Stimulated activated CD4-positive, alpha-beta T cell treated with anti-CD3 and anti-CD28 coated beads, Interleukin-4, amount 100 ng/mL, for 1 hour (primary cell): Measurements from ENCODE around the gene ELL.

Experiments
- DNase-seq: peaks from one replicate; pipeline ENCODE4 v3.0.0-alpha.2; 2020

The ELL gene

DNA sequence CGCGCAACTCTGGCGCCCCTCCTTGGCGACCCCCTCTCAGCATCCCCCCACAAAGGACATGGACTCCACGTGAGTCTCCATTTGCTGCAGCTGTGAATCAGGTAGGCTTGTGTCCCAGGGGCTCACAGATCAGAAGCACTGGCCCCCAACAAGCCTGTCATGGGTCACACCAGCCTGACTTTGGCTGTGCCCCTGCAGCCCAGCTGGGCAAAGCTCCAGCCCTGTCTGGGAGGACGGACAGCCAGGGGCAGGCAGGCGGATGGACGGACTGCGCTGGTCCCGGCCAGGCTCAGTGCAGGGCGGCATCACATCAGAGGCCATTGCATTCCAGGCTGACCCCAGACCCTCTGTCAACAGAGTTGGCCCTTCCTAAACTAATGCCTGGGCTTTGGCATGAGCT is 55.5 kb downstream of the ELL start:
- DNase-seq: no peak

- no peak for DNase-seq
Observed at GRCh38 chr19:18465964-18466339, 55.9 kb downstream of the ELL start.

GRCh38 chr19:18465214-18465963 is 56.5 kb downstream of the ELL start:
- DNase-seq: no peak

GRCh38 chr19:18464646-18465045 is 57.2 kb downstream of the ELL start:
- no peak for DNase-seq

DNA sequence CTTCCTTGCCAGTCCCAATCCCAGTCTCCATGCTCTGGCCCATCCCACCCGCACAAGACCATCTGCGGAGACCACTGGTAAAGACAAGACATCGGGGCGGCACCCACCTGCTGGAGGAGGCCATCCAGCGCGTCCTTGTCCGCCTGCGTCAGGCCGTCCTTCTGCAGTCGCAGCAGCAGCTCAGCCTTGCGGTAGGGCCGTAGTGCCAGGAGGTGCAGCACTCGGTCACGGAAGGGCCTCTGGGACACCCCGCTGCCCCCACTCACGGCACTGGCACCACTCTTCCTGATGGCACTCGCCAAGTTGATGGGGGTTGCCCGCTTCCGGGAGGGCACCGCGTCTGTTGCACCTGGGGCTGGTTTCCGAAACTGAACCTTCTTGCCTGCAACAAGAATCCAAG is 60.4 kb downstream of the ELL start:
- DNase-seq: no peak

- no peak for DNase-seq
Observed at GRCh38 chr19:18460900-18461299, 61.0 kb downstream of the ELL start.

DNA sequence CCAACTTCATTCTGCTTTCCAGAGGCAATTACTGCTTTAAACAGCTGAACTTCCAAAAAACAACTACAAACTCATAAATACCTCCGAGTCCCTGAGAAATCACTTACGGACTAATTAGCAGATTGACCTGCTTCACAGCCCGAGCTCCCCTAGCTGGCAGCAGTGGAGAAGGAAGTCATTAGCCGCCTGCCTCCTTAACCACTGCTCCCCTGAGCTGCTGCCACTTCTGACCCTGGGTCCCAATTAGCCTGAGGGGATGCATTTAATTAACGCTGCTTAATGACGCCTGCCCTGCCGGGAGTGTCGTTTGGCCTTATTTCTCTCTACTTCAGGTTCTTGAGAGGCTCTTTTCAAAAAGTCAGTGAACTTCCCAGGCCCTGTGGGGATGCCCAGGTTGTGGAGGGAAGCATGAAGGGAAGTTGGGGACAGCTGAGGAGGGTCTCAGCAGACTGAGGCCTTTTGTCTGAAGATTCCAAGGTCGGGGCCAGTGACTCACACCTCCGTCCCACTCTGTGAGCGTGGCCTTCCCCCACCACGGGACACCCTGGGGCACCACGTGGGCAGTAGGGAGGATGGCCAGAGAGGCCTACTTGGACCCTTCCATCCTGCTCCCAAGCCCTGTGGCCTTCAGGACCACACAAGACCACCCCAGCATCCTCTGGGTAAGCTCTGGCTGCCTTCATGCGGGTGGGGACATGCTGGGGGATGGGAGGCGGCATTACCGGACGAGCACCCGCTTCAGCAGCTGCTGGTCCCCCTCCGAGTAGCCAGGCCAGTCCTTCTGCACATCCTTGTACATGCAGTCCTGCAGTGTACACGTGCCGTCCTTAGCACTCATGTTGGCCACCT is 64.2 kb downstream of the ELL start:
- no peak for DNase-seq

- no peak for DNase-seq
Observed at GRCh38 chr19:18456974-18457373, 64.9 kb downstream of the ELL start.

GRCh38 chr19:18456279-18456678 is 65.6 kb downstream of the ELL start:
- DNase-seq: no peak

- DNase-seq: no peak
Observed at GRCh38 chr19:18453269-18454024, 68.4 kb downstream of the ELL start.

DNA sequence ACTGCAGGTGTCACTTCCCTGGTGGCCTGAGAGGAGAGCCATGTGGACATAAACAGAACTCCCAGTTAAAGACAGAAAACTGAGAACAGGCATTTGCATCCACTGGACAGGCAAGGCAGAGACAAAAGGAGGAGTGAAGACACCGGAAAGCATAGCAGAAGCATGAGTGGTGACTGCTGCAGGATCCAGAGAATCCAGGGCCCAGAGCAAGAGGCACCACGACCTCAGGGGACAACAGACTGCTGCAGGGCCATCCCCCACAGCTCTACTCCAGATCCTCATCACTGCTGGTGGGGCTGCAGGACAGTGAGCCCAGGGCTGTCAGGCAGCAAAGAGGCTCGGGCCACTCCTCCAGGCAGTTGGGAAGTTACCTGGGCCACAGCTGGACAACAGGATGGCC is 69.5 kb downstream of the ELL start:
- no peak for DNase-seq

DNA sequence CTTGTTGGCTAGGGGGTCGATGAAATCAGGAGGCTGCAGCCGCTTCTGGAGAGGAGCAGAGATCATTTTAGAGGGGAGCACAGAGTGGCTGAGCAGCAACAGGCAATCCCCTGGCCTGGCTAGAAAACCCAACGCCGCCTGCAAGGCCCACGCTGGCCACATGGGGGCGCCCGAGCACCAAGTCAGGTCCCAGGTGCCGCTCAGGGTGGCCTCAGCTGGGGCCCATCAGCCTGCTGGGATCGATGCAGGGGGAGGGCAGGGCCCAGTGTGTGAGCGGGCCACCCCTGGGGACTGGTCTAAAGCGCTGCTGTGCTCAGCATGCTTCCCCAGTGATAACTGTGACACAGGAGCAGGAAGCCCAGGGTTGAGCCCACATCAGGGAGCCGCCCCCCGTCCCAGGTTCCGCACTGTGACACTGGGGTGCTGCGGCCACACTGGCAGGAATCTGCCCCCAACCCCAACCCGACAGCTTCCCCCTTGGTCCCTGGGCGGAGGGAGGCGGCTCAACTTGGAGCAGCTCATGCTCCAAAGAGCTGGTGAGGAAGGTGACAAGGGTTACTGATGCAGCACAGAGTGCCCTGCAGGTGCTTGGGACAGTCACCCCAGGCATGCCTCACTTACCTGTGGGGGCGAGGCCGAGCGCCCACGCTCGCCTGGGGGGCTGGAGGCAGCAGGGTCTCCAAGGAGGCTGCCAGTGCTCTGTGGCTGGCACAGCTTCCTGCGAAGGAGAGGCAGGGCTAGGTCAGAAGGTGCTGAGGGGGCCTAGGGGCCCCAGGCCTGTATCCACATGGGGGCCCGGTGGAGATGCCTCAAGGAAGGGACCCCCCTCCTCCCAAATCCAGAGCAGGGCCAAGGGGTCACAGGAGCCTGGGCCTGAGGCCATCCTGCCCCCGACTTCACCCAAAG is 70.7 kb downstream of the ELL start:
- DNase-seq: peak; percentile 88

- DNase-seq: no peak
Observed at GRCh38 chr19:18450021-18450930, 71.6 kb downstream of the ELL start.

DNA sequence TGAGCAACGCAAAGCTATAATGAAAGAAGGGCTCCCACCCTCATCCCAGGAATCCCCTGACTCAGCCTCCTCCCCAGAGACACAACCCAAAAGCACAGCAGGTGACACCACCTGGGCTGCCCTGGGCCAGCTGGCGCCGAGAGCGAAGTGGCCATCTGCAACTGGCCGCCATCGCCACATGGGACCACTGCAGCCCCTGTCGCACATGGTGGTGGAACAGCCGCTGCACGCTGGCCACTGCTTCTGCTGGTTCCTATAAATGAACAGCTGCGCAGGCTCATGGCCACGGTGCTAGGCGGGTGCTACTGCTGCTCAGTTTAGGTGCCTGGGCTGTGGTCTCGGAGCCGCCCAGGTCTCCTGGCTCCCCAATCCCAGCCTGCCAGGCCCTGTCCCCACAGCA is 72.3 kb downstream of the ELL start:
- DNase-seq: no peak

GRCh38 chr19:18446811-18447359 is 75.0 kb downstream of the ELL start:
- DNase-seq: no peak

- no peak for DNase-seq
Observed at GRCh38 chr19:18446145-18446810, 75.6 kb downstream of the ELL start.

GRCh38 chr19:18445262-18445948 is 76.5 kb downstream of the ELL start:
- DNase-seq: no peak

GRCh38 chr19:18444513-18444912 is 77.4 kb downstream of the ELL start:
- DNase-seq: no peak

DNA sequence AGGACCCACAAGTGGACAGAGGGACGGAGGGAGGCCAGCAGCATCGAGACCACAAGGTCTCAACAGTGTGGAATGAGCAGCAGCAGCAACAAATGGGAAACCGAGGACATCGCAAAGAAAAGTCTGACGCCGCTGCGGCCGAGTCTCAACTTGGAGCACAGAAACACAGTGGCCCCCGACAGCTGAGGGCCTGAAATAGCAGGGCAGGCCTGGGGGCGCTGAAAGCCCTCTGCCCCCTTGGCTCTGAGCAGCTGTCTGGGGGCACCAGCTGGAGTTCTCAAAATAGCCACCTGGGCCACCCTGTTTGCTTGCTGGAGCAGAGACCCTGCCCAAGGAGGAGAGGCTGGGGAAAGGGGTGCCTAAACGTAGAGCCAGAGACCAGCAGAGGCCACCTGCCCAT is 78.0 kb downstream of the ELL start:
- no peak for DNase-seq

DNA sequence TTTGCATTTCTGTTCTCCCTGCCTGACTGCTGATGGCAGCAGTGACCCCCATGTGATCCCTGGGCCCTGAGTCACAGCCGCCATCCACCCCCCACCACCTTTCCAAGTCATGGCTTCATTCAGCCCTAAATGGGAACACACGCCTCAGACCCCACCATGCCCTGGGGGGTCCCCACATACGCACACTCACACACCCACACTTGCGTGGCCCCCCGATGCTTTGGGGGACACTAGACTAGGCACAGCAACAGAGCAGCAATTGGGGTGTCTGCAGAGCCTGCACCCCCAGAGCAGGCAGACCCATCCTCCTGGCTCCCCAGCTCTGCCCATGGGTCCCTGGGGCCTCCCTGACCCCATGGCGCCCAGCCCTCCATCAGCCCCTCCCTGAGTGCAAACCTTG is 78.5 kb downstream of the ELL start:
- DNase-seq: no peak
